WTC11 (cell line): ENCODE measurements around the gene UNC79. TPM values are rescaled to one million over a fixed set of nuclear protein-coding genes. Genes with fewer than 3 reads are reported as not detected.

ENCODE experiments used
- ATAC-seq: fragments of 200-7000 bp; cut with Tn5 transposase; 2 replicates; pipeline ENCODE4 v1.10.0; 2021; ENCODE audit warnings: mild to moderate bottlenecking, moderate library complexity
- CTCF ChIA-PET: fragments of 300-600 bp; sonication (Branson Sonifier 250); formaldehyde crosslinking; loops from one replicate; lab custom pipeline; 2021; ENCODE audit warnings: antibody characterized with exemption; lab: Charles Lee
- POLR2A ChIA-PET: fragments of 350-600 bp; sonication (Branson Sonifier 250); formaldehyde crosslinking; loops from one replicate; lab custom pipeline; 2021; ENCODE audit warnings: antibody characterized with exemption; lab: Charles Lee
- DNase-seq: peaks from one replicate; pipeline ENCODE4 v3.0.0; 2021; ENCODE audit warnings: low spot score
- H3K27ac Mint-ChIP-seq: 2 replicates; pipeline ENCODE4 v1.8.0; 2021; ENCODE audit warnings: mixed read lengths
- H3K27me3 Mint-ChIP-seq: 2 replicates; pipeline ENCODE4 v1.8.0; 2021; ENCODE audit warnings: low read depth, mild to moderate bottlenecking, moderate library complexity, mixed read lengths
- H3K36me3 Mint-ChIP-seq: 2 replicates; pipeline ENCODE4 v1.8.0; 2021; ENCODE audit warnings: mixed read lengths
- H3K4me1 Mint-ChIP-seq: 2 replicates; pipeline ENCODE4 v1.8.0; 2022; ENCODE audit warnings: mixed read lengths
- H3K4me3 Mint-ChIP-seq: 2 replicates; pipeline ENCODE4 v1.8.0; 2021; ENCODE audit warnings: mild to moderate bottlenecking, moderate library complexity, mixed read lengths
- H3K9me3 Mint-ChIP-seq: 2 replicates; pipeline ENCODE4 v1.8.0; 2021; ENCODE audit warnings: mixed read lengths
- AFF4 ChIP-seq: sonication (generic); formaldehyde crosslinking; IDR thresholded peaks from 2 replicates; pipeline ENCODE4 v1.8.1; 2023; ENCODE audit warnings: mild to moderate bottlenecking, missing genetic modification reagents, borderline replicate concordance
- AR ChIP-seq: fragments of 250-450 bp; sonication (Bioruptor Pico); IDR thresholded peaks from 2 replicates; pipeline ENCODE4 v1.9.0; 2021; ENCODE audit warnings: mild to moderate bottlenecking
- ATF2 ChIP-seq: sonication (generic); formaldehyde crosslinking; IDR thresholded peaks from 2 replicates; pipeline ENCODE4 v1.8.1; 2022; ENCODE audit warnings: low read depth, missing genetic modification reagents, borderline replicate concordance
- ATF3 ChIP-seq: sonication (generic); formaldehyde crosslinking; conservative IDR thresholded peaks from 2 replicates; pipeline ENCODE4 v1.8.1; 2022; ENCODE audit warnings: mild to moderate bottlenecking, missing genetic modification reagents
- E2F4 ChIP-seq: sonication (generic); formaldehyde crosslinking; IDR thresholded peaks from 2 replicates; pipeline ENCODE4 v1.8.1; 2022; ENCODE audit warnings: low read depth, mild to moderate bottlenecking, moderate library complexity, missing genetic modification reagents, borderline replicate concordance
- ELF4 ChIP-seq: sonication (generic); formaldehyde crosslinking; IDR thresholded peaks from 2 replicates; pipeline ENCODE4 v1.8.1; 2022; ENCODE audit warnings: low read depth, mild to moderate bottlenecking, moderate library complexity, missing genetic modification reagents
- ESRRA ChIP-seq: sonication (generic); formaldehyde crosslinking; IDR thresholded peaks from 2 replicates; pipeline ENCODE4 v1.8.1; 2022; ENCODE audit warnings: mild to moderate bottlenecking, missing genetic modification reagents, borderline replicate concordance
- JAZF1 ChIP-seq: fragments of 250-450 bp; sonication (Bioruptor Pico); IDR thresholded peaks from 2 replicates; pipeline ENCODE4 v1.9.0; 2021; ENCODE audit warnings: moderate library complexity, mild to moderate bottlenecking, inconsistent platforms
- MLX ChIP-seq: sonication (generic); formaldehyde crosslinking; IDR thresholded peaks from 2 replicates; pipeline ENCODE4 v1.8.1; 2023; ENCODE audit warnings: mild to moderate bottlenecking, missing genetic modification reagents, moderate library complexity
- MYBL2 ChIP-seq: sonication (generic); formaldehyde crosslinking; IDR thresholded peaks from 2 replicates; pipeline ENCODE4 v1.8.1; 2023; ENCODE audit warnings: mild to moderate bottlenecking, moderate library complexity, missing genetic modification reagents
- NFATC4 ChIP-seq: fragments of 250-450 bp; sonication (Bioruptor Pico); IDR thresholded peaks from 2 replicates; pipeline ENCODE4 v1.9.0; 2021; ENCODE audit warnings: mild to moderate bottlenecking
- NR2C2 ChIP-seq: sonication (generic); formaldehyde crosslinking; IDR thresholded peaks from 2 replicates; pipeline ENCODE4 v1.8.0; 2022; ENCODE audit warnings: mild to moderate bottlenecking, missing genetic modification reagents
- RELA ChIP-seq: sonication (generic); formaldehyde crosslinking; IDR thresholded peaks from 2 replicates; pipeline ENCODE4 v1.8.1; 2022; ENCODE audit warnings: missing genetic modification reagents, mild to moderate bottlenecking, borderline replicate concordance
- TCF7 ChIP-seq: sonication (generic); formaldehyde crosslinking; IDR thresholded peaks from 2 replicates; pipeline ENCODE4 v1.8.0; 2022; ENCODE audit warnings: mild to moderate bottlenecking, low read depth, missing genetic modification reagents, moderate library complexity
- ZBTB21 ChIP-seq: sonication (generic); formaldehyde crosslinking; IDR thresholded peaks from 2 replicates; pipeline ENCODE4 v1.8.1; 2023; ENCODE audit warnings: mild to moderate bottlenecking, missing genetic modification reagents, borderline replicate concordance
- ZNF396 ChIP-seq: fragments of 250-450 bp; sonication (Bioruptor Pico); IDR thresholded peaks from 2 replicates; pipeline ENCODE4 v1.8.0; 2021; ENCODE audit warnings: mild to moderate bottlenecking, moderate library complexity, borderline replicate concordance
- ZNF425 ChIP-seq: fragments of 250-450 bp; sonication (Bioruptor Pico); conservative IDR thresholded peaks from 2 replicates; pipeline ENCODE4 v1.9.0; 2021; ENCODE audit warnings: mild to moderate bottlenecking
- ZNF671 ChIP-seq: fragments of 250-450 bp; sonication (Bioruptor Pico); IDR thresholded peaks from 2 replicates; pipeline ENCODE4 v1.8.0; 2021; ENCODE audit warnings: mild to moderate bottlenecking
- total RNA-seq: library from RNA; stranded (reverse); gene quantifications from 3 replicates; pipeline ENCODE4 v1.2.3, GENCODE V29; 2021

UNC79 gene
- total RNA-seq, 1 experiment from 2014 or later = 2.1 TPM

GRCh38 chr14:93712079-93712837 is 281.5 kb downstream of the UNC79 start:
- no peaks in the 10 kb centered on the region for H3K9me3 Mint-ChIP-seq
- DNase-seq = no peak
- no peaks in the 10 kb centered on the region for H3K36me3 Mint-ChIP-seq
- no peaks in the 10 kb centered on the region for H3K27me3 Mint-ChIP-seq
- no peak for TF ChIP-seq ESRRA (CRISPR knock-in tag)
- no peak for TF ChIP-seq AR (CRISPR knock-in tag)
- no peak for TF ChIP-seq E2F4 (CRISPR knock-in tag)
- no peak for TF ChIP-seq ZNF671 (CRISPR knock-in tag)
- TF ChIP-seq TCF7 (CRISPR knock-in tag) = no peak
- no peak for TF ChIP-seq ZNF396 (CRISPR knock-in tag)
- no peak for TF ChIP-seq NFATC4 (CRISPR knock-in tag)
- no peak for TF ChIP-seq JAZF1 (CRISPR knock-in tag)
- TF ChIP-seq RELA (CRISPR knock-in tag) = no peak
- no peak for TF ChIP-seq ATF3 (CRISPR knock-in tag)
- TF ChIP-seq MLX = no peak
- no peak for TF ChIP-seq ZNF425 (CRISPR knock-in tag)
- TF ChIP-seq AFF4 (CRISPR knock-in tag) = no peak
- TF ChIP-seq ATF2 (CRISPR knock-in tag) = no peak
- TF ChIP-seq ELF4 (CRISPR knock-in tag) = no peak
- no peak for TF ChIP-seq ZBTB21 (CRISPR knock-in tag)
- TF ChIP-seq NR2C2 (CRISPR knock-in tag) = no peak
- TF ChIP-seq MYBL2 = no peak
- POLR2A ChIA-PET = no interaction called here
- H3K4me3 Mint-ChIP-seq = no peak overlapping the region
- CTCF ChIA-PET = interaction anchor here (1.3 to 1.5 kb wide), 3 partner anchors 57 to 224 kb away, joined by 3 to 5 read pairs (median 5); no protein-coding TSS in a partner anchor
- H3K27ac Mint-ChIP-seq = no peak overlapping the region
- peaks cover 18% of the 10 kb centered on the region for H3K4me1 Mint-ChIP-seq
- ATAC-seq = peak; percentile 26; the same call in 1 of the 2 replicates
